Measurements from ENCODE around the gene MAD1L1.

MAD1L1 gene

DNA sequence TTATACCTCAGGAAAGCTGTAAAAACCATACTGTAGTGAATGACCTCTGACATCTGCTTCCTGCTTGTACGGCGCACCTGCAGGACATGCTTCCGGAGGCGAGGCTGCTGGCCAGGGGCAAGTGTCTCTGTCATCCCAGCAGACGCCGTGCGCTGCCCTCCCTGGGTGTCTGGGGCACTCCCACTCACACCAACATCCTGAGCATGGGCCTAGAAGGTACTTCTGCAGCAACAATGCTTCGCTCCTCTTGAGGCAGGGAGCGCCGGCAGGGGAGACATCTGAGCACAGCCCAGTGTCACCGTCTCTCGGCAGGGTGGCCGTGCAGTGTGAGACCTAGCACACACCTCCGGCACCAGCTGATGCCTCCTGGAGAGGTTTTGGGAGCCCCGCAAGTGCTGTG lies 269.2 kb downstream of the MAD1L1 start:
- no peak for DNase-seq

GRCh38 chr7:1961701-1962276 lies 271.0 kb downstream of the MAD1L1 start:
- no peak for DNase-seq

DNA sequence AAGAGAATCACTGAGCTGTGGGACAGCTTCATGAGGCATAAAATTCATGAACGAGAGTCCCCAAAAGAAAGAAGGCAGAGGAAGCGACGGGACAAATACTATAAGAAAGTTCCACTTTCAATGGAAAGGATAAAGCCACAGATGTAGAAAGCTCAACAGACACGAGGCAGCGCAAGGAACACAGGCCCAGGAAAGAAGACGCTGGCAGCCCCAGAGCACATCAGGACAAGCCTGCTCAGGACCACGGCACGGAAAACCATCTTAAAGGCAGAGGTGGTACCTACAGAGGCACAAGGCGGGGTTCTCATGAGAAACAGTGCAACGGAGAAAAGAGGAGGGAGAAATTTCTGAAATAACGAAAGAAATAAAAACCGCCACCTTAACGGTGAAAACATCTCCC lies 273.4 kb downstream of the MAD1L1 start:
- DNase-seq: no peak

GRCh38 chr7:1957471-1958225 lies 275.1 kb downstream of the MAD1L1 start:
- DNase-seq: no peak

GRCh38 chr7:1956611-1957470 lies 275.9 kb downstream of the MAD1L1 start:
- DNase-seq: no peak

DNA sequence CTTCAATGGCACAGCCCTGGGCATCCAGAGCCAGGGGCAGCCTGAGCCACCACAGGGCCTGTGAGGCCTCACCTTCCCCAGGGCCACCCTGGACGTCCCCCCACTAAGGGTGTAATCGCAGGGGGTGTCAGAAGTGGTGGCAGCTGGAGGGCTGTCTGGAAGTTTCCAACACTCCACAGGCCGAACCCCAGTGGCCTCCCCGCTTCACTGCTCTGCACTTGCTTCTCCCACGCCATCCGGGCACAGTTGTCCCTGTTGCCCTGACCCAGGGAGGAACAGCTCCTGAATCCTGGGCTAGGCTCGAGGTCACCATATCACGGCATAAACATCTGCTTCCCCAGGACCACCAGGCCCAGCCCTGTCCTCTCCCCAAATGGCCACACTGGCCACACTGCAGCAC lies 276.6 kb downstream of the MAD1L1 start:
- no peak for DNase-seq

DNA sequence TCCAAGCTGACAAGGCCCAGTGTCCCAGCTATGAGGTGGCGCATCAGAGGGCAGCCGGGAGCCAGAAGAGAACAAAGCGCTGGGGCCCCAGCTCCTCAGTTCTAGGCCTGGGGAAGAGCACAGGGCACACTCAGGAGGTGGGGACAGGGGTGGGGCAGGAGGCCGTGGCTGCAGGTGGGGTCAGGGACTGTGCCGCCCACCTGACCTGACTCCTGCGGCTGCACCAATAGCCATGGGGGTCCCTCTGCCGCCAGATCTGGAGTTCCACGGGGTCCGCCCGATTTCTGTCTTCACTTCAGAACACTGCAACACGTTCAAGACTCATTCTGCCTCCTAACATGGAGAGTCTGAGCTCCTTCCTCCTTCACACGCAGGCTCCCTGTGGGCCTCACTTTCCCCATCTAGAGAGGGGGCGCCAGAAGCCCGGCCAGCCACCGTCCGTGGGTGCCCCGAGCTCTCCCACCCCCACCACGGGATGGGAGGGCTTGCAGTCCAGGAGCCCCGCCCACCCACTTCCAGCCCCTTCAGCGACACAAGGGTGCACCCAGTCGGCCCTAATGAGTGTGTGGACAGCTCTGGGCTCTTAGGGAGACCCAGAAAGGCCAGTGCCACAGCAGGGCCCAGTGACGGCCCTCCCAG lies 278.3 kb downstream of the MAD1L1 start:
- DNase-seq: no peak

GRCh38 chr7:1953199-1954190 lies 279.2 kb downstream of the MAD1L1 start:
- no peak for DNase-seq

GRCh38 chr7:1952781-1953180 lies 280.0 kb downstream of the MAD1L1 start:
- no peak for DNase-seq

DNA sequence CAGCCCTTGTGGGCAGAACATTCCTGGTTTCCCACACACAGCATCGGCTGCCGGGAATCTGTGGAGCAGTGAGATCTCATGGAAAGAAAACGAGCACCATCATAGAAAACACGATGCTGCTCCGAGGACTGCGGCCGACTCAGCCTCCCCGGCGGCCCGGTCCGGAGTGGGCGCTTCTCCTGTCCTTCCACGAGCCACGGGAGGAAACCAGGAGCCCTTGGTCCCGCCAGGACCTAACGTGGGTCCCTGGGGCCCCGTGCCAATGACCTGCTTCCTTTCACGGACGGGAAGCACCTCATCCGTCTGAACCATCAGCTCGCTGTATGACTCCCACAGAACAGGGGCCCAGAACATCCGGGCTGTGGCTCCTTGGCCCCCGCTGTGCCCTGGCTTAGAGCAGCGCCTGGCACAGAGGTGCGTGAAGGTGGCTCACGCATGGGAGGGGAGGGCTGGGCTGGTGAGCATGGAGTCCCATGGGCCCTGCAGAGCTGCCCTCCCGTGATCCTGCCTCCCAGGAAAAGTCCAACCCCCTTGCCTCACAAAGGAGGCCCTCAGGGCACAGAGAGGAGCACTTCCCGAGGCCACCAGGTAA lies 280.5 kb downstream of the MAD1L1 start:
- no peak for DNase-seq

DNA sequence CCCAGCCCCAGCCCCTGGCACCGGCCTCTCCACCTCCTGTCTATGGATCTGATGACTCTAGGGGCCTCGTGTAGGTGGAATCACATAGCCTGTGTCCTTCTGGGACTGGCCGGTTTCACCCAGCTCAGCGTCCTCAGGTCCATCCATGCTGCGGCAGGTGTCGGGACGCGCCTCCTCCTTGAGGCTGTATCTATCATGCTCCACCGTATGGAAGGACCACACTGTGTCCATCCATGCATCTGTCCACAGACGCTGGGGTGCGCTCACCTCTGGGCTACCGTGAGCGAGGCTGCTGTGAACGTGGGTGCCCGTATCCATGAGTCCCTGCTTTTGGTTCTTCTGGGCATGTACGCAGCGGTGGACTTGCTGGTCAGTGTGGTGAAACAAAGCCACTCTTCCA lies 281.1 kb downstream of the MAD1L1 start:
- no peak for DNase-seq

DNA sequence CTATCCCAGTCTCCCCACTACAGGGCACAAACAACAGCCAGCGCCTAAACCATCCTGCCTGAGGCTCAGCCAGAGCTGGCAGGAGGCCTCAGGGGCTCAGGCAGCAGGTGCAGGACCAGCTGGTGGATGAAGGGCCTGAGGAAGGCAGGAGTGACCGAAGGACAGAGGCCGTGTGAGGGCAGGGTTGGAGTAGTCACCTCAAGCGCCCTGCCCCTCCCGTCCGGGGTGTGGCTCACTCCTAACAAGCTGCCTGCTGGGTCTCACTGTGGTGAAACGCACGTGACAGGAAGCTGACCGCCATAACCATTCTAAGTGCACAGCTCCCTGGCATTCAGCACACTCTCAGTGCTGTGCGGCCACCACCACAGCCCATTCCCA lies 281.6 kb downstream of the MAD1L1 start:
- no peak for DNase-seq

- DNase-seq: no peak
These were observed 282.1 kb downstream of the MAD1L1 start for GRCh38 chr7:1950452-1951158.

- no peak for DNase-seq
These were observed 282.7 kb downstream of the MAD1L1 start for GRCh38 chr7:1950066-1950451.

GRCh38 chr7:1949681-1950055 lies 283.1 kb downstream of the MAD1L1 start:
- no peak for DNase-seq

DNA sequence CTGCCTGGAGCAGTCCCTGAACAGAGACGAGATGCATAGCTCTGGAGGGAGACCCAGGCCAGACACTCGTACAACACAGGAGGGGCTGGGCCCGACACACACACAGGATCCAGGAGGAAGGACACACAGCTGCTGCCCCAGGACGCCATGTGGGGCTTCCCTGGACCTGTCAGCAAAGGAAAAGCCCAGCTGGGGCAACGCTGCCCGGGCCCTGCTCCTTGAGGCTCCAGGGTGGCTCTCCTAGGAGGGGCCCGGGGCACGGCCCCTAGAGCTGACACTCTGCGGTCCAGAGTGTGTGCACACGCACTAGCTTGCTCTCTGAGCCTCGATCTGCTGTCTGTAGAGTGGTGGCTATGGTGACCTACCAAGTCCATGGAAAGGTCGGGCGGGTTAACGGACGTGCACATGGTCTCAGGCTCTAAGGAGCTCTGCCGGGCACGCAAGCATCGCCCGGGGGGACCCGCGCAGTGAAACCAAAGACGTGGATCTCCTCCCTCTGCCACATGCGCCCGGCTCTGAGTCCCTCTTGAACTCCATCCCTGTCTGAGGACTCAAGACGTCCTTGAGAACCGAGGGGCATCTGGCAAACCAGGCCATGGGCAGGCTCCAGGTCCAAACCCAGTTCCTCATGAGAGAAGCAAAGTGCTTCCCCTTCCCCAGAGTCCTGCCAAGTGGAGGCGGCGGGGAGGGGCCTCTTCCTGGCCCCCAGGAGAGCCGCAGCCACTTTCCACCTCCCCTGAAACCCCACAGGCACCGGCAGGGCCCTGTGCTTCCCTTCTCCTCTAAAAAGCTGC lies 283.7 kb downstream of the MAD1L1 start:
- DNase-seq: no peak

- DNase-seq: no peak
These were observed 284.4 kb downstream of the MAD1L1 start for GRCh38 chr7:1948301-1948796.

DNA sequence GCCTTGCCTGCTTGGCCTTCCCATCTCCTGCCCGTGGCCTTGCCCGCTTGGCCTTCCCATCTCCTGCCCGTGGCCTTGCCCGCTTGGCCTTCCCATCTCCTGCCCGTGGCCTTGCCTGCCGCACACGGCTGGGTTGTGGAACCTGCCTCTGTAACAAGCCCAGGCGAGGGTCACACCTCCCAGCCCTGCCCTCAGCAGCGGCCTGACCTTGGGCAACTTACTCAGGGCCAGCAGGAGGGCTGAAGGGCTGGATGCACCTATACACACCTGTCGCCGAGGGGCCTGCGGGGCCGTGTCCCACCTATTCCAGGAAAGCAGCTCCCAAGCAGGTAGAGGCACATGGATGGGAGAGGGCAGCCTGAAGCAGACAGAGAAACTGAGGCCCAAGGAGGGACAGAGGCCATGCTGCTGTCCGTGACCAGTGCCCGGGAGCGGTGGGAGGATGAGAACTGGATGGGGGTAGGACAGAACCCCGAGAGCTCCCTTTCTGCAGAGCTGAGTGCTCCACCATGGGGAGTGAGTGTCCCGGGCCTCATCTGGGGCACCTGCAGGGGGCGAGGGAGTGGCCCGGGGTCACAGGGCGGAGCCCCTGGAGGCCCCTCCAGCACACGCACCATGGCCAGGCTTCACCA lies 285.0 kb downstream of the MAD1L1 start:
- DNase-seq: no peak

DNA sequence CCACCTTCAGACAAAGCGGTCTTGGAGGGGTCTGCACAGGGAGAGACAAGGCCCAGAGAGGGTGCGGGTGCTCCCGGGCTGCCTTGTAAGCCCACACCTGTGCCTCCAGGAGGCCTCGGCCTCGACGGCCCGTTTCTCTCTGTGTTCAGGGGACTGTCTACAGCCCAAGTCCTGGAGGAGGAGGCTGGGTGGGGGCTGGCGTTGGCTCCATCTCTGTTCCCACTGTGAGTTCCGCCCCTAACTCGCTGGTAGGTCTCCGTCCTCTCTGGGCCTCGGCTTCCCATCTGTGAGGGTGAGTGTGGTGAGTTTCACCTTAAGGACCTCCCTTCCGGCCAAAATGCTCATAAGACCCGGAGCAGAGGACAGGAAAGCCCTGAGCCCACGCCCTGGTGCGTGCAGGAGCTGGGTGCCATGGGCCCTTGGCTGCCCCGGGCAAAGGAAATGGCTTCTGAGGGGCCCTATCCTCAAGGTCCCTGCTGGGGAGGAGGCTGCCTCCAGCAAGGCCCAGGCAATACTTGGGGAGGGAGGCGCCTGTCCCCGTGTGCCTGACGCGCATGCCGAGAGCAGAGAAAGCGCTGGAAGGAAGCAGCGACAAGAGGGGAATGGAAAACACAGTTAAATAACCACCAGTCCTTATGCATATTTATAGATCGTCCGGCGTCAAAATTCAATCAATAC lies 285.8 kb downstream of the MAD1L1 start:
- DNase-seq: no peak

Data from cerebellar nuclear complex (tissue), 1 donor.